GM12872 (cell line): ENCODE results near the gene SRGAP3.

Experiments used
- CTCF ChIP-seq: IDR thresholded peaks from 3 replicates; pipeline ENCODE4 v1.5.1; 2011; ENCODE audit warnings: low read depth, mild to moderate bottlenecking, low read length, moderate library complexity; ENCODE audit not compliant: insufficient read depth

SRGAP3 gene

GRCh38 chr3:9270704-9271103 lies 21.3 kb upstream of the SRGAP3 start:
- no peak for TF ChIP-seq CTCF

DNA sequence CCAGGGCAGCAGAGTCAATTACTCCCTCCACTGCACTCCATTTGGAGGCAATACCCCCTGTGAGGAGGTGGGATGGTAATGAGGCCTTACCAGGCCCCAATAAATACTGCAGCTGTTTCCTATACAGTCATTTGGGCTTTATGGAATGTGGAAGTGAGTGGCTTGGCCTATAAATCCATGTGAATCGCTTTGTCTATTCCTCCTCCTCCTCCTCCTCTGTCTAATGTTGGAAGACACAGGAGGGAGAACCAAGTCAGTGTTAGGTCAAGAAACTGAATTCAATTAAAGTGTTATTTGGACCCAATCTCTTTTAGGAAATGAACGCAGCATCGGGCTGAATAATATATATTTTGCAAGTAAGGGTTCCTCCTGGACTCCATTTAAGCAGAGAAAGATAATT lies 17.3 kb upstream of the SRGAP3 start:
- no peak for TF ChIP-seq CTCF

GRCh38 chr3:9260305-9260704 lies 10.9 kb upstream of the SRGAP3 start:
- no peak for TF ChIP-seq CTCF

GRCh38 chr3:9257092-9257491 lies 7.6 kb upstream of the SRGAP3 start:
- no peak for TF ChIP-seq CTCF

- TF ChIP-seq CTCF: no peak
Observed at GRCh38 chr3:9255976-9256375, 6.5 kb upstream of the SRGAP3 start.

DNA sequence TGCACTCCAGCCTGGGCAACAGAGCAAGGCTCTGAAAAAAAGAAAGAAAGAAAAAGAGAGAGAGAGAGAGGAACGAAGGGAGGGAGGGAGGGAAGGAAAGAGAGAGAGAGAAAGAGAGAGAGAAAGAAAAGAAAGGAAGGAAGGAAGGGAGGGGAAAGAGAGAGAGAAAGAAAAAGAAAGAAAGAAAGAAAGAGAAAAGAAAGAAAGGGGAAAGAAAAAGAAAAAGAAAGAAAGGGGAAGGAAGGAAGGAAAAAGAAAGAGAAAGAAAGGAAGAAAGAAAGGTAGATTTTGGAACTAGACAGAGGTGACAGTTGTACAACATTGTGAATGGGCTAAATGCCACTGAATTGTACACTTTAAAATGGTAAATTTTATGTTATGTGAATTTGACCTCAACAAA lies 5.3 kb upstream of the SRGAP3 start:
- TF ChIP-seq CTCF: no peak

GRCh38 chr3:9253327-9253726 lies 3.9 kb upstream of the SRGAP3 start:
- no peak for TF ChIP-seq CTCF
